Ascending aorta (tissue), 2 donors: ENCODE measurements around the gene BRF1. TPM values are rescaled to one million over a fixed set of nuclear protein-coding genes. Genes with fewer than 3 reads are reported as not detected.

Source experiments
- DNase-seq, 2 donors: peaks; one replicate each; pipeline ENCODE4 v3.0.0-alpha.2; 2019; ENCODE audit warnings: low spot score in 2 of 2
- H3K27ac ChIP-seq, 2 donors: fragments of 200-600 bp; sonication (generic); one replicate each; pipeline ENCODE4 v1.5.1; 2016 to 2017; ENCODE audit warnings: mild to moderate bottlenecking in 1 of 2
- H3K27me3 ChIP-seq: fragments of 200-600 bp; sonication (generic); one replicate; pipeline ENCODE4 v1.5.1; 2017
- H3K36me3 ChIP-seq, 2 donors: fragments of 200-600 bp; sonication (generic); one replicate each; pipeline ENCODE4 v1.5.1; 2016
- H3K4me1 ChIP-seq, 2 donors: fragments of 200-600 bp; sonication (generic); one replicate each; pipeline ENCODE4 v1.5.1; 2016 to 2017; ENCODE audit warnings: mild to moderate bottlenecking in 1 of 2
- H3K4me3 ChIP-seq, 2 donors: fragments of 200-600 bp; sonication (generic); one replicate each; pipeline ENCODE4 v1.5.1; 2016 to 2017; ENCODE audit warnings: mild to moderate bottlenecking in 1 of 2
- H3K9me3 ChIP-seq, 2 donors: fragments of 200-600 bp; sonication (generic); one replicate each; pipeline ENCODE4 v1.5.1; 2016
- intact Hi-C: fragments of 100-400 bp; cut with DNase I; formaldehyde crosslinking; loops from one replicate; pipeline ENCODE4 v1.15.1; 2023
- total RNA-seq: library from RNA; depleted of rRNA; stranded (reverse); fragments of >200 nt; gene quantifications from one replicate; pipeline ENCODE4 v1.1.0, GENCODE V29; 2016
- TF ChIP-seq, protein P1 (sequence below), 3 experiments: fragments of 200-600 bp in 2 of 3; fragments of 450-650 bp in 1 of 3; sonication (generic) in 2 of 3; IDR thresholded peaks; one replicate each; pipeline ENCODE4 v1.5.1; 2016 to 2019; ENCODE audit warnings: antibody characterized with exemption in 3 of 3, mild to moderate bottlenecking in 1 of 3, moderate library complexity in 1 of 3

BRF1 gene
- total RNA-seq, 1 donor from 2014 or later, result 60.9 TPM

DNA sequence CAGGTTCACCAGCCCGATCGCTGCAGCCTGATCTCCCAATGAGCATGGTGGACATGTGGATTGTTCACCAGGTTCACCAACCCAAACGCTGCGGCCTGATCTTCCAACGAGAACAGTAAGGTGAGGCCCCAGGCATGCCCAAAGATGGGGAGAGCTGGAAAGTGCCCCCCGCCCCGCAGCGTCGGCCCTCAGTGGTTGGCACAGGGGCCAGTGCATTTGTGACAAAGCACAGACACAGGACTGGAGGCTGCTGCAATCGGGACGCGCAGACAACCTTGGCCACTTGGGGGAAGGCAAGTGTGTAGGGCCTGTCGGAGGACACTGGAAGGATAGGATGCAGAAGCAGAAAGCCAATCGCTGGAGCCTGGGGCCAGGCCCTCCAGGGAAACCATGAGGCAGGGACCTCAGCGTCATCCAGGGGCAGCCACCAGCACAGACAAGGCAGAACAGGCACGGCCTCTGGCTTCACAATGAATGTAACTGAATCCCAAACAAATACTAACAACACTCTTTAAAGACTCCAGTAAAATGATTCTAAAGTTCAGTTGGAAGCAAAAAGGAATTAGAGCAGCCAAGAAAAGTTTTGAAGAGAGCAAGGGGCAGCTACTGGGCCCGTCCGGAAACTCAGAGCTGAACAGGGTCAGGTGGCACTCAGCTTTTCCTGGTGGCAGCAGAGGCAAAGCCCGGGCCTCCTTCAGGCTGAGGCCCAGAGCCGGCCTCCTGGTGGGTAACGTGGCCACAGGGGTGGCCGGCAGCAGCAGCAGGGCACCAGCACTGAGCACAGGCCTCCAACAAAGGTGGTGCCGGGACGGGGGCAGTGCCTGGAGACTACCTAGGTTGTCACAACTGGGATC, 13.3 kb downstream of the BRF1 start:
- Histone ChIP-seq H3K4me1 (peaks cover 0 to 2% of the 10 kb centered on the region in 2 donors), H3K4me3 (no peak overlapping the region), H3K9me3 (no peaks in the 10 kb centered on the region), H3K36me3 (peaks cover 6 to 8% of the 10 kb centered on the region in 2 donors), H3K27me3 (no peaks in the 10 kb centered on the region), H3K27ac (no peak overlapping the region)
- TF ChIP-seq, protein P1, sequence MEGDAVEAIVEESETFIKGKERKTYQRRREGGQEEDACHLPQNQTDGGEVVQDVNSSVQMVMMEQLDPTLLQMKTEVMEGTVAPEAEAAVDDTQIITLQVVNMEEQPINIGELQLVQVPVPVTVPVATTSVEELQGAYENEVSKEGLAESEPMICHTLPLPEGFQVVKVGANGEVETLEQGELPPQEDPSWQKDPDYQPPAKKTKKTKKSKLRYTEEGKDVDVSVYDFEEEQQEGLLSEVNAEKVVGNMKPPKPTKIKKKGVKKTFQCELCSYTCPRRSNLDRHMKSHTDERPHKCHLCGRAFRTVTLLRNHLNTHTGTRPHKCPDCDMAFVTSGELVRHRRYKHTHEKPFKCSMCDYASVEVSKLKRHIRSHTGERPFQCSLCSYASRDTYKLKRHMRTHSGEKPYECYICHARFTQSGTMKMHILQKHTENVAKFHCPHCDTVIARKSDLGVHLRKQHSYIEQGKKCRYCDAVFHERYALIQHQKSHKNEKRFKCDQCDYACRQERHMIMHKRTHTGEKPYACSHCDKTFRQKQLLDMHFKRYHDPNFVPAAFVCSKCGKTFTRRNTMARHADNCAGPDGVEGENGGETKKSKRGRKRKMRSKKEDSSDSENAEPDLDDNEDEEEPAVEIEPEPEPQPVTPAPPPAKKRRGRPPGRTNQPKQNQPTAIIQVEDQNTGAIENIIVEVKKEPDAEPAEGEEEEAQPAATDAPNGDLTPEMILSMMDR (IDR thresholded peaks at IDR 0.05), result no peak
- intact Hi-C loops, result no loop called here
- DNase-seq, result no peak

DNA sequence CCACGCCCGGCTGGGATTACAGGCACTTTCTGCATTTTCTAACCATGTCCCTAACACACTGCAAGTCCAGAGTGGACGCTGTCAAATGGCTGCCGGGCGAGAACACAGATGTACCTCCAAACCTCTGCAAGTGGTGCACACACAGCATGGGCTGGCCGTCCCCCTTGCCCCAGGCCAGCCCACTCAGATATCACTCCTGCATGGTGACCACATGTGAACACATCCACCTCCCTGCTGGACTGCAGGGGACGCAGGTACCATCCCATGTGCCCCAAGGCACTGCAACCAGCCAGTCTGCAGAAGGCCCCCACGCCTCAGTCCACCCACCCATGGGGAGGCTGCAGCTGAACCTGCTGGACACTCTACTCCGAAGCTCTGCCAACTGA, 14.0 kb downstream of the BRF1 start:
- no peak for DNase-seq
- intact Hi-C loops, result no loop called here
- peaks cover 6 to 8% of the 10 kb centered on the region in 2 donors for H3K36me3 ChIP-seq
- H3K27ac ChIP-seq, result no peak overlapping the region
- TF ChIP-seq, protein P1 (IDR thresholded peaks at IDR 0.05), result no peak
- H3K9me3 ChIP-seq, result no peaks in the 10 kb centered on the region
- H3K4me3 ChIP-seq, result no peak overlapping the region
- H3K4me1 ChIP-seq, result peaks cover 0 to under 1% of the 10 kb centered on the region in 2 donors
- H3K27me3 ChIP-seq, result no peaks in the 10 kb centered on the region

DNA sequence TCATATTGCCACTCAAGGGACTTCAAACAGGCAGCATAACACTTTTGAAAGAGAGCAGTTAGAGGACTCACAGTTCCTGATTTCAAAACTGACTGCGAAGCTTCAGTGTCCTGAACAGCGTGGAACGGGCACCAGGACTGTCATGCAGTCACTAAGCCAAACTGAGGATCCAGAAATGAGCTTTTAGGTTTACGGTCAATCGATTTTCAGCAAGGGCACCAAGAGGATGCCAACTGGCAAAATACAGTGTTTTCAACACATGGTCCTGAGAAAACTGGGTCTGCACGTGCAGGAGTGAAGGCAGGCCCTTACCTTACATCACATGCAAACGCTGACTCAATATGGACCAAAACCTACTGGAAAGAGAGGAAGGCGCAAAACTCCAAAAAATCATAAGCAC, 15.6 kb downstream of the BRF1 start:
- H3K9me3 ChIP-seq, result no peaks in the 10 kb centered on the region
- TF ChIP-seq, protein P1 (IDR thresholded peaks at IDR 0.05), result no peak
- H3K27ac ChIP-seq, result no peak overlapping the region
- peaks cover 8 to 11% of the 10 kb centered on the region in 2 donors for H3K36me3 ChIP-seq
- no peak overlapping the region for H3K4me3 ChIP-seq
- peaks cover 0 to 4% of the 10 kb centered on the region in 2 donors for H3K4me1 ChIP-seq
- DNase-seq, result no peak
- H3K27me3 ChIP-seq, result no peaks in the 10 kb centered on the region
- intact Hi-C loops, result no loop called here

DNA sequence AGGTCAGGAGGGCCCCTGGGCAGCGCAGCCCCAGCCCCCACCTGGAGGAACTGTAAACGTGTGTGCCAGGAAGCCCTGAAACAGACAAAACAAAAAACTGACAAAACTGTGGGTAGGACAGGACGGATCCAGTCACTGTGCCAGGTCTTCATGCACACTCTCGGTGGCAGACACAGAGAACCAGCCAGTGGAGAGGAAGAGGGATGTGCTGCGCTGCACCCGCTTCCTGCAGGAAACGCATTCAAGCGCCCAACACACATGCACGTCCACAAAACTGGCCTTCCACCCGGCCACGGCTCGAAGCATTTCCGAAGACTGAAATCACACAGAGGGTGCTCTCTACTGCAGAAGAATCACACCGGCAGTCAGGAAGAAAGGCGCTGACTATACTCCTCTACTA, 16.9 kb downstream of the BRF1 start:
- Histone ChIP-seq H3K4me1 (peaks cover 0 to 4% of the 10 kb centered on the region in 2 donors), H3K4me3 (no peak overlapping the region), H3K27ac (no peak overlapping the region), H3K27me3 (no peaks in the 10 kb centered on the region), H3K9me3 (no peaks in the 10 kb centered on the region), H3K36me3 (peaks cover 8 to 11% of the 10 kb centered on the region in 2 donors)
- intact Hi-C loops, result no loop called here
- no peak for DNase-seq
- TF ChIP-seq, protein P1 (IDR thresholded peaks at IDR 0.05), result no peak

DNA sequence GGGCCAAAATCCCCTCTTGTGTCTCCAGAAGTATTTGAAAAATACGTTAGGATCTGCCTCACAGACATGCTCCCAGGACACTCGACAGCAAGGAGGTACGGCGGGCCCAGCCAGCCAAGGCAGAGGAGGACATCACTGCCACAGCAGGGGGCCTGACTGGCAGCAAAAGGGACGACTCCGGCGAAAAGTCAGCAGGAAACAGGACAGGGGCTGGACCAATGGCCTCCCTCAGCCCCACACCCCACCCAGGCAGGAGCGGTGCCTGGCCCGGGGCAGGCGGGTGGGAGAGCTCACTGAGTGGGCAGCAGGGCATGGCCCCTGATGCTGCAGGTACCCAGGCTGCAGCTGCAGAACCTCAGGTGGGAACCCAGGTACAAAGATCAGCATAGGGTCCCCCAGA, 17.8 kb downstream of the BRF1 start:
- no peak overlapping the region for H3K27ac ChIP-seq
- intact Hi-C loops, result no loop called here
- peaks cover 0 to 4% of the 10 kb centered on the region in 2 donors for H3K4me1 ChIP-seq
- no peak for DNase-seq
- H3K36me3 ChIP-seq, result peaks cover 8 to 11% of the 10 kb centered on the region in 2 donors
- TF ChIP-seq, protein P1 (IDR thresholded peaks at IDR 0.05), result no peak
- no peaks in the 10 kb centered on the region for H3K9me3 ChIP-seq
- H3K4me3 ChIP-seq, result no peak overlapping the region
- H3K27me3 ChIP-seq, result no peaks in the 10 kb centered on the region
